K562 (cell line): ENCODE measurements around the gene U2AF1L4. TPM values are rescaled to one million over a fixed set of nuclear protein-coding genes. Genes with fewer than 3 reads are reported as not detected.
A peak's percentile ranks its signal among the peaks of the same experiment; 100 is the strongest.

Source experiments
- CREB1 ChIP-seq, 2 experiments: sonication (generic) in 1 of 2; formaldehyde crosslinking in 1 of 2; IDR thresholded peaks; 2 replicates each; pipeline versions ENCODE4 v1.6.1 to v1.8.0; 2012 to 2022; ENCODE audit warnings: inconsistent platforms in 1 of 2, mild to moderate bottlenecking in 1 of 2, missing genetic modification reagents in 1 of 2, moderate library complexity in 1 of 2
- CTBP1 ChIP-seq: fragments of 450-650 bp; IDR thresholded peaks from 2 replicates; pipeline ENCODE4 v1.6.1; 2016; ENCODE audit warnings: borderline replicate concordance
- ELK1 ChIP-seq: sonication (generic); formaldehyde crosslinking; IDR thresholded peaks from 2 replicates; pipeline ENCODE4 v1.8.1; 2022; ENCODE audit warnings: missing genetic modification reagents
- ETV1 ChIP-seq: fragments of 450-650 bp; conservative IDR thresholded peaks from 2 replicates; pipeline ENCODE4 v1.6.1; 2016; ENCODE audit warnings: missing genetic modification characterization, control low read depth, low read depth, missing compliant biosample characterization
- FOXM1 ChIP-seq, 2 experiments: fragments of 450-650 bp in 1 of 2; sonication (generic) in 1 of 2; formaldehyde crosslinking in 1 of 2; IDR thresholded peaks; 2 replicates each; pipeline versions ENCODE4 v1.6.1 to v1.9.0; 2017 to 2022; ENCODE audit warnings: low read depth in 2 of 2, mild to moderate bottlenecking in 2 of 2, missing genetic modification reagents in 1 of 2, moderate library complexity in 1 of 2
- GMEB1 ChIP-seq: fragments of 250-450 bp; sonication (Bioruptor Pico); IDR thresholded peaks from 2 replicates; pipeline ENCODE4 v1.4.0; 2020; ENCODE audit warnings: mild to moderate bottlenecking
- HNRNPLL ChIP-seq: fragments of 200-400 bp; formaldehyde crosslinking; IDR thresholded peaks from 2 replicates; pipeline ENCODE4 v1.6.1; 2017; ENCODE audit warnings: low read length, low read depth, mild to moderate bottlenecking; ENCODE audit not compliant: poor library complexity, severe bottlenecking
- JUND ChIP-seq, 2 experiments: IDR thresholded peaks; 2 replicates in 1 of 2; 3 replicates in 1 of 2; pipeline ENCODE4 v1.6.1; 2011; ENCODE audit warnings: borderline replicate concordance in 2 of 2, low read depth in 2 of 2, low read length in 2 of 2, improper control_type of control experiment in 1 of 2, missing biosample characterization in 1 of 2, missing genetic modification characterization in 1 of 2, missing genetic modification reagents in 1 of 2
- KDM5B ChIP-seq: fragments of 200-600 bp; sonication (generic); IDR thresholded peaks from 2 replicates; pipeline ENCODE4 v1.6.1; 2012; ENCODE audit warnings: low read depth, mild to moderate bottlenecking, moderate library complexity, low read length, control low read depth, inconsistent platforms; ENCODE audit not compliant: insufficient replicate concordance
- KLF13 ChIP-seq: fragments of 450-650 bp; IDR thresholded peaks from 2 replicates; pipeline ENCODE4 v1.6.1; 2016; ENCODE audit warnings: missing genetic modification characterization, low read depth, mild to moderate bottlenecking, missing compliant biosample characterization, moderate library complexity, borderline replicate concordance
- MECOM ChIP-seq: fragments of 250-450 bp; sonication (Bioruptor Pico); IDR thresholded peaks from 2 replicates; pipeline ENCODE4 v1.8.0; 2022; ENCODE audit warnings: inconsistent platforms
- MEIS2 ChIP-seq: fragments of 450-650 bp; IDR thresholded peaks from 2 replicates; pipeline ENCODE4 v1.6.1; 2014; ENCODE audit warnings: mild to moderate bottlenecking; ENCODE audit not compliant: partially characterized antibody
- MNT ChIP-seq, 2 experiments: fragments of 450-650 bp; conservative IDR thresholded peaks; 2 replicates each; pipeline ENCODE4 v1.6.1; 2017; ENCODE audit warnings: mild to moderate bottlenecking in 2 of 2, moderate library complexity in 2 of 2
- NELFE ChIP-seq: IDR thresholded peaks from 2 replicates; pipeline ENCODE4 v1.6.1; 2011; ENCODE audit warnings: mild to moderate bottlenecking; ENCODE audit not compliant: insufficient read depth, insufficient read length
- SOX6 ChIP-seq: fragments of 450-650 bp; IDR thresholded peaks from 2 replicates; pipeline ENCODE4 v1.6.1; 2014; ENCODE audit warnings: mild to moderate bottlenecking
- SP2 ChIP-seq: IDR thresholded peaks from 2 replicates; pipeline ENCODE4 v1.6.1; 2011; ENCODE audit warnings: mild to moderate bottlenecking, low read depth, low read length, moderate library complexity; ENCODE audit not compliant: poor library complexity, severe bottlenecking; ENCODE audit errors: extremely low read depth
- TBP ChIP-seq: optimal IDR thresholded peaks from 2 replicates; pipeline ENCODE3; 2011; ENCODE audit warnings: low read depth, low read length, improper control_type of control experiment
- TCF7L2 ChIP-seq: fragments of 150-350 bp; IDR thresholded peaks from 2 replicates; pipeline ENCODE4 v1.6.1; 2016; ENCODE audit warnings: low read depth, mild to moderate bottlenecking, low read length, moderate library complexity
- U2AF1 ChIP-seq: fragments of 200-400 bp; formaldehyde crosslinking; optimal IDR thresholded peaks from 2 replicates; pipeline ENCODE3; 2017; ENCODE audit warnings: mild to moderate bottlenecking, low read depth, low read length, moderate library complexity
- ZNF124 ChIP-seq: sonication (generic); formaldehyde crosslinking; IDR thresholded peaks from 2 replicates; pipeline ENCODE4 v1.8.1; 2022; ENCODE audit warnings: missing genetic modification reagents
- ZNF165 ChIP-seq: fragments of 250-450 bp; sonication (Bioruptor Pico); IDR thresholded peaks from 2 replicates; pipeline ENCODE4 v1.4.0; 2020; ENCODE audit warnings: borderline replicate concordance
- ZNF197 ChIP-seq: fragments of 200-800 bp; sonication (Bioruptor generic); IDR thresholded peaks from 2 replicates; pipeline ENCODE4 v1.6.1; 2016; ENCODE audit warnings: low read depth, missing genetic modification characterization, missing compliant biosample characterization
- ZZZ3 ChIP-seq: fragments of 450-650 bp; IDR thresholded peaks from 2 replicates; pipeline ENCODE4 v1.6.1; 2016; ENCODE audit warnings: antibody characterized with exemption, mild to moderate bottlenecking, moderate library complexity
- polyA plus RNA-seq, 8 experiments: library from polyadenylated mRNA; depleted of rRNA in 4 of 8; stranded (reverse) in 5 of 8; unstranded in 3 of 8; fragments of >200 nt; fragmentation: Nextera tagmentation in 2 of 8; fragmentation: Illumina TruSeq in 1 of 8; extraction: Ambion mirVana in 2 of 8; extraction: Trizol in 1 of 8; gene quantifications; 2 replicates each; pipeline versions ENCODE4 v1.2.1 to v1.2.3, GENCODE V29; 2011 to 2014; ENCODE audit warnings: inconsistent platforms in 1 of 8, missing spikeins in 1 of 8
- total RNA-seq, 7 experiments: library from RNA; depleted of rRNA in 6 of 7; stranded (reverse); fragments of >200 nt in 6 of 7; fragmentation: Illumina TruSeq in 2 of 7; extraction: Trizol in 2 of 7; gene quantifications; 2 replicates each; pipeline versions ENCODE4 v1.2.1 to v1.2.3, GENCODE V29; 2011 to 2021; ENCODE audit warnings: low replicate concordance in 1 of 7

U2AF1L4 gene
- total and polyA plus RNA-seq, 9 of the 15 experiments (the other 6 are each of a cell fraction or from before 2014, with no cell fraction given): 8.4 to 19.5 (median 12.6) TPM

DNA sequence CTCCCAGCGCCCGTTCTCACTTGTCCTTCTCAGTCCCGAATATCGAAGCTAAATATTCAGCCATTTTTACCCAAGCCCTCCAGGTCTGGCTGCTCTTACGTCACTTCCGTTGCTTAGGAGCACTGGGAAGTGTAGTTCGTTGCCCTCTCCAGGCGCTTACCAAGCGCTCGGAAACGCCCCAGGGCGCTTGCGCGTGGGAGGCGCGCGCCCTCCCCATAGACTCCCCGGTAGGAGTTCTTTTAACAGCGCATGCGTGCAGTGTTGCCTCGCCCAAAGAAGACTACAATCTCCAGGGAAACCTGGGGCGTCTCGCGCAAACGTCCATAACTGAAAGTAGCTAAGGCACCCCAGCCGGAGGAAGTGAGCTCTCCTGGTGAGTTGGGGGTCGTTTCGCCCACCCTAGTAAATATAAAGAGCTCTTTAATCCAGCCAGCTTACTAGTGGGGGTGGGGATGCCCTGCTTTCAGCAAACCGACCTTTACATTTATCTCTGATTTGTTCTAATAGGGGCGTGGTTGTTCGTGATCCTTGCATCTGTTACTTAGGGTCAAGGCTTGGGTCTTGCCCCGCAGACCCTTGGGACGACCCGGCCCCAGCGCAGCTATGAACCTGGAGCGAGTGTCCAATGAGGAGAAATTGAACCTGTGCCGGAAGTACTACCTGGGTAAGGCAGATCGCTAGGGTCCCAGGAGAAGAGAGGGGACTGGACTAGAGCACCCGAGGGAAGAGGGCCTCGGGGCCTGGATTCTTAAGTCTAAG, at the start of gene U2AF1L4, which contains the start of gene PSENEN (continued):
- TF ChIP-seq MNT (conservative IDR thresholded peaks at IDR 0.05) (peak in 1 of 2 experiments; percentile 20; a peak in 3 of 4 replicates), CTBP1 (no peak), ZZZ3 (no peak), SOX6 (no peak), U2AF1 (no peak), KLF13 (no peak), JUND (IDR thresholded peaks at IDR 0.05; ENCODE audit: borderline replicate concordance, low read depth, low read length) (peak; percentile 85), JUND (tag; IDR thresholded peaks at IDR 0.05; ENCODE audit: borderline replicate concordance, low read depth, low read length) (peak; percentile 85; the same call in 1 of the 3 replicates), KDM5B (peak; percentile 10), SP2 (no peak), MECOM (CRISPR knock-in tag) (no peak), TBP (peak; percentile 59), ZNF197 (CRISPR knock-in tag) (no peak), MEIS2 (peak; percentile 92), CREB1 (IDR thresholded peaks at IDR 0.05) (peak; percentile 78), CREB1 (CRISPR knock-in tag; IDR thresholded peaks at IDR 0.05) (peak; percentile 91), FOXM1 (IDR thresholded peaks at IDR 0.05; ENCODE audit: low read depth) (no peak), FOXM1 (CRISPR knock-in tag; IDR thresholded peaks at IDR 0.05; ENCODE audit: low read depth) (no peak), HNRNPLL (peak; percentile 50), ZNF165 (no peak), GMEB1 (CRISPR knock-in tag) (peak; percentile 61), ELK1 (CRISPR knock-in tag) (no peak), TCF7L2 (no peak), ETV1 (tag) (peak; percentile 75), NELFE (no peak), ZNF124 (CRISPR knock-in tag) (no peak)
